ENCODE results near the gene SFXN5.
A peak's percentile ranks its signal among the peaks of the same experiment; 100 is the strongest.

Gene SFXN5

DNA sequence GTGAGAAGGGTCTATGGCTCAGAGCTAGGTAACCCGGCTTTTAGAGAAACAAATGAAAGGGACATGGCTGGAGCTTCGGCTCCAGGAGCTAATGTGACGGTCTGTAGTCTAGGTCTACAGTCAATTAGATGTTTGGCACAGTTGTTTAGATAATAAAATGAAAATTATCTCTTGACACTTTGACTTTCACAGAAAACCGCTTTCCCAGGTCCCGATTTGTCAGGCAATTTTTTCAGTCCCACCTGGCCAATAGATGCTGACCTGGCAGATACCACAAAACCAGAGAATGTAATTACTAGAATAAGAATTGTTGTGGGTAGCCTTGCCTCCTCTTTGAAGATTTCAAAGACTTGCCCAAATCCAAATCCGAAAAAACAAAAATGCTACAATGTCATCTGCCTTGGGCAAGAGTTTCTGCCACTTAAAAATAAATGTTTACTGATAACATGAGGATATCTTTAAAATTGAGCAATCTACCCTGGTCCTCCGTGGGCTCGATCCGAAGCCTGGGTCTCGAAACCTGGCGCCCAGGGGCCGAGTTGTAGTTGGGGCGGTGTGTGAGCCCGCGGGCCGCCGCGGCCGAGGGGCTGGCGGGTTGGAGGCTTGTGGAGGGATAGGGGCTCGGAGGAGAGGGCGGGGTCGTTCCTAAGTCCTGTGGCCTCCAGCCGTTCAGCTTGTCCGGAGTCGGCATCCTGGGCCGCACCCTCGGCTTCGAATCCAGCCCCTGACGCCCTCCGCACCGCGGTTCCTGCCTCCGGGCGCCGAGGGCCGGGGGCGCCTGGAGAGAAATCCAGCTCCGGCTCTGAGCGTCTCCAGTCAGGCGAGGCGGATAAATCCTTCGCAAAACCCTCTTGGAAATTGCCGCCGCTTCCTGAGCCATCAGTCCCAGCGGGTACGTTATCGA is 151.8 kb downstream of the SFXN5 start:
- H3K4me2 ChIP-seq (ENCODE audit: low read length): peak overlapping the region; percentile 81
- H3K4me3 ChIP-seq (ENCODE audit: low read length): peak overlapping the region; percentile 8
- H3K27me3 ChIP-seq (ENCODE audit: insufficient read depth, low read length, poor library complexity): peaks cover 69% of the 10 kb centered on the region
- H3K4me1 ChIP-seq (ENCODE audit: control insufficient read depth, low read depth, low read length): peaks cover 9% of the 10 kb centered on the region
- H3K79me1 ChIP-seq (ENCODE audit: low read length): no peaks in the 10 kb centered on the region
- peak overlapping the region; percentile 29 for H3K56ac ChIP-seq (ENCODE audit: low read length)
- H2BK120ac ChIP-seq (ENCODE audit: low read depth, low read length): no peak overlapping the region
- peak; percentile 69 for DNase-seq
- no peaks in the 10 kb centered on the region for H3K36me3 ChIP-seq (ENCODE audit: control insufficient read depth, insufficient read depth, low read length)
- H3K4ac ChIP-seq (ENCODE audit: low read depth, low read length): no peak overlapping the region
- no peaks in the 10 kb centered on the region for H3K79me2 ChIP-seq (ENCODE audit: control insufficient read depth, insufficient read depth, low read length)
- no peak overlapping the region for H2BK15ac ChIP-seq (replicated peaks; ENCODE audit: low read depth)
- H2AK5ac ChIP-seq (ENCODE audit: low read length): no peak overlapping the region
- no CpG with 5 or more reads among the region's 48 CpGs for WGBS (ENCODE audit: extremely low coverage, insufficient coverage, low lambda C conversion rate)
- H3K27ac ChIP-seq (ENCODE audit: low read depth, low read length): no peak overlapping the region
- no peak overlapping the region for H3K18ac ChIP-seq (ENCODE audit: low read length)
- no peak overlapping the region for H4K5ac ChIP-seq (ENCODE audit: low read length)
- H3K9ac ChIP-seq (ENCODE audit: low read length): peak overlapping the region; percentile 50
- H4K8ac ChIP-seq (ENCODE audit: low read depth, low read length): no peak overlapping the region
- no peak overlapping the region for H2BK5ac ChIP-seq (ENCODE audit: low read length)
- no peak overlapping the region for H3K23ac ChIP-seq (ENCODE audit: low read length)

DNA sequence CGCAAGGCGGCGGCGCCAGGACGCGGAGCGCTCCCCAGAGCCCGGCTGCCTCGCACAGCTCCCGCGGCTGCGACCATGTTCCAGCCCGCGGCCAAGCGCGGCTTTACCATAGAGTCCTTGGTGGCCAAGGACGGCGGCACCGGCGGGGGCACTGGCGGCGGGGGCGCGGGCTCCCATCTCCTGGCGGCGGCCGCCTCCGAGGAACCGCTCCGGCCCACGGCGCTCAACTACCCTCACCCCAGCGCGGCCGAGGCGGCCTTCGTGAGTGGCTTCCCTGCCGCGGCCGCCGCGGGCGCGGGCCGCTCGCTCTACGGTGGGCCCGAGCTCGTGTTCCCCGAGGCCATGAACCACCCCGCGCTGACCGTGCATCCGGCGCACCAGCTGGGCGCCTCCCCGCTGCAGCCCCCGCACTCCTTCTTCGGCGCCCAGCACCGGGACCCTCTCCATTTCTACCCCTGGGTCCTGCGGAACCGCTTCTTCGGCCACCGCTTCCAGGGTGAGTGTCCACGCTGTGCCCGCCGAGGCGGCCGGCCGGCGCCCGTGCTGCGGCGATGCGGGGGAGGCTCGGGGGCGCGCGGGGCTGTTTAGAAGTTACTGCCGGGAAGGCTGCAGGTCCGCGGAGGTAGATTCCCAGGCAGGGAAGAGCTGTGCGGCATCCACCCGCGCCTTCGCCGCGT is 153.5 kb downstream of the SFXN5 start:
- Histone ChIP-seq H3K4me1 (ENCODE audit: control insufficient read depth, low read depth, low read length) (peaks cover 12% of the 10 kb centered on the region), H3K4ac (ENCODE audit: low read depth, low read length) (no peak overlapping the region), H3K9ac (ENCODE audit: low read length) (peak overlapping the region; percentile 62), H2AK5ac (ENCODE audit: low read length) (no peak overlapping the region), H3K27ac (ENCODE audit: low read depth, low read length) (no peak overlapping the region), H3K36me3 (ENCODE audit: control insufficient read depth, insufficient read depth, low read length) (no peaks in the 10 kb centered on the region), H3K56ac (ENCODE audit: low read length) (peak overlapping the region; percentile 80), H3K79me1 (ENCODE audit: low read length) (no peaks in the 10 kb centered on the region), H3K4me2 (ENCODE audit: low read length) (peak overlapping the region; percentile 66), H3K79me2 (ENCODE audit: control insufficient read depth, insufficient read depth, low read length) (no peaks in the 10 kb centered on the region), H2BK120ac (ENCODE audit: low read depth, low read length) (no peak overlapping the region), H3K27me3 (ENCODE audit: insufficient read depth, low read length, poor library complexity) (peaks cover 62% of the 10 kb centered on the region), H2BK5ac (ENCODE audit: low read length) (no peak overlapping the region), H4K5ac (ENCODE audit: low read length) (no peak overlapping the region), H3K18ac (ENCODE audit: low read length) (no peak overlapping the region), H3K23ac (ENCODE audit: low read length) (no peak overlapping the region), H3K4me3 (ENCODE audit: low read length) (no peak overlapping the region), H4K8ac (ENCODE audit: low read depth, low read length) (no peak overlapping the region), H2BK15ac (replicated peaks; ENCODE audit: low read depth) (no peak overlapping the region)
- peak; percentile 41 for DNase-seq
- WGBS (ENCODE audit: extremely low coverage, insufficient coverage, low lambda C conversion rate): no CpG with 5 or more reads among the region's 89 CpGs

DNA sequence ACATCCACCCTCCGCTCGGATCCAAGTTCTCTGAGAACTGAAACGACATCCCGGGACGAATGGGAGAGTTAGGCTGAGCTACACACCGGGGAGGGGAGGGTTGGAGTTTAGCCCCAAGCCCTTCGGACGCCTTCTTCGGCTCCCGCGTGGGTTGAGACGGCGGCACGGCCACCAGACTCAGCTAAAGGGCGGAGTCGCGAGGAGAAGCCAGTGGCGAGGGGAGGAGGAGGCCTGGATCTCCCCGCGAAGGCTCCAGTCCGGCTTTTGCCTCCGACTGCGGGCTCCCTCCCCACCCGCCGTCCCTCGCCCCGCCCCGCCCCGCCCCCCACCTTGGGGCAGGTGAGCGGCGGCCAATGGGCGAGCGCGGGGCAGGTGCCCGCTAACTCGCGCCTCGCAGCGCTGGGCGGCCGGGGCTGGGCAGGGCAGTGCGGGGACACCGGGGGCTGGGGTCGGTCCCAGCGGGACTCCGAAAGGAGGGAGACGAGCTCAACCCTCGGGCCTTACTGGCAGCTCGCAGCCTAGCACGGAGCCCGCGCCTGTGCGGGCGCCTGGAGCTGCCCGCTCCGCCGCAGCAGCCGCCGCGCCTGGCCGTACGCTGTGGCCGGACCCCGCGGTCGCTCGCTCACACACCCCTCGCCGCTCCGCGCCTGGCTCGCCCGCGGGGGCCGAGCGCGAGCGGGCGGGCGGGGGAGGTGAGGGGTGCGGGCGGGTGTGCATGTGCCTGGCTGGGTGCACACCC is 154.2 kb downstream of the SFXN5 start, which contains the start of gene EMX1:
EMX1 (plus strand) TSS at position 382 of the 739 bp plus-strand sequence; CDS start at position 716, 334 bp downstream.
- Histone ChIP-seq H3K79me2 (ENCODE audit: control insufficient read depth, insufficient read depth, low read length) (no peaks in the 10 kb centered on the region), H2AK5ac (ENCODE audit: low read length) (no peak within 1 kb of the TSS), H3K56ac (ENCODE audit: low read length) (peak within 1 kb of the TSS; percentile 92), H3K9ac (ENCODE audit: low read length) (peak within 1 kb of the TSS; percentile 62), H2BK5ac (ENCODE audit: low read length) (no peak within 1 kb of the TSS), H3K27me3 (ENCODE audit: insufficient read depth, low read length, poor library complexity) (peaks cover 56% of the 10 kb centered on the region), H3K4me1 (ENCODE audit: control insufficient read depth, low read depth, low read length) (peaks cover 12% of the 10 kb centered on the region), H3K27ac (ENCODE audit: low read depth, low read length) (no peak within 1 kb of the TSS), H3K4me3 (ENCODE audit: low read length) (peak within 1 kb of the TSS; percentile 1), H2BK15ac (replicated peaks; ENCODE audit: low read depth) (no peak within 1 kb of the TSS), H2BK120ac (ENCODE audit: low read depth, low read length) (no peak within 1 kb of the TSS), H3K18ac (ENCODE audit: low read length) (peak within 1 kb of the TSS; percentile 5), H3K4me2 (ENCODE audit: low read length) (peak within 1 kb of the TSS; percentile 66), H4K8ac (ENCODE audit: low read depth, low read length) (no peak within 1 kb of the TSS), H3K79me1 (ENCODE audit: low read length) (no peaks in the 10 kb centered on the region), H3K36me3 (ENCODE audit: control insufficient read depth, insufficient read depth, low read length) (no peaks in the 10 kb centered on the region), H3K23ac (ENCODE audit: low read length) (peak within 1 kb of the TSS; percentile 74), H3K4ac (ENCODE audit: low read depth, low read length) (no peak within 1 kb of the TSS), H4K5ac (ENCODE audit: low read length) (no peak within 1 kb of the TSS)
- peak; percentile 93 for DNase-seq
- no CpG with 5 or more reads among the region's 82 CpGs for WGBS (ENCODE audit: extremely low coverage, insufficient coverage, low lambda C conversion rate)

DNA sequence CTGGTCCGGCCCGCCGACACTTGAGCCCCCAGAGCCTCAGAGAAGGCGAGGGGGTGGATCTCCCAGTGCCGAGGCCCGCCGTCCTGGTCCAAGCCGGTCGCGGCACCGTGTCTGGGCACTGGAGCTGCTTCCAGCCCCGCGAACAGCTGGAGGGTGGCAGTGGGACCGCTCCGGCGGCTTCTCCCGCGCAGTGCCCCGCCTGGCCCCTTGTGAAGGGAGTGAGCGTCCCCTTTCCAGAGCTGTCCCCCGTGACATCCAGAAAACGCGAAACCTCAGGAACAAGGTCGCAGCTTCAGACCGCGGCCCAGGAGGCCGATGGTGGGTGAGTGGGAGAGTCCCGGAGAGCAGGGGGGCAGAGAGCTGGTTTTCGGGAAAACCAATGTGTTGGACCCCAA is 154.8 kb downstream of the SFXN5 start:
- no CpG with 5 or more reads among the region's 29 CpGs for WGBS (ENCODE audit: extremely low coverage, insufficient coverage, low lambda C conversion rate)
- no peak overlapping the region for H2BK15ac ChIP-seq (replicated peaks; ENCODE audit: low read depth)
- no peaks in the 10 kb centered on the region for H3K79me1 ChIP-seq (ENCODE audit: low read length)
- H3K56ac ChIP-seq (ENCODE audit: low read length): peak overlapping the region; percentile 92
- peaks cover 53% of the 10 kb centered on the region for H3K27me3 ChIP-seq (ENCODE audit: insufficient read depth, low read length, poor library complexity)
- peak overlapping the region; percentile 36 for H3K9ac ChIP-seq (ENCODE audit: low read length)
- no peak overlapping the region for H4K5ac ChIP-seq (ENCODE audit: low read length)
- DNase-seq: no peak
- peak overlapping the region; percentile 74 for H3K23ac ChIP-seq (ENCODE audit: low read length)
- no peak overlapping the region for H3K27ac ChIP-seq (ENCODE audit: low read depth, low read length)
- no peaks in the 10 kb centered on the region for H3K36me3 ChIP-seq (ENCODE audit: control insufficient read depth, insufficient read depth, low read length)
- H4K8ac ChIP-seq (ENCODE audit: low read depth, low read length): no peak overlapping the region
- no peak overlapping the region for H2BK5ac ChIP-seq (ENCODE audit: low read length)
- H3K4me3 ChIP-seq (ENCODE audit: low read length): peak overlapping the region; percentile 1
- H3K4ac ChIP-seq (ENCODE audit: low read depth, low read length): no peak overlapping the region
- peak overlapping the region; percentile 43 for H3K4me2 ChIP-seq (ENCODE audit: low read length)
- peak overlapping the region; percentile 5 for H3K18ac ChIP-seq (ENCODE audit: low read length)
- no peak overlapping the region for H2BK120ac ChIP-seq (ENCODE audit: low read depth, low read length)
- no peak overlapping the region for H2AK5ac ChIP-seq (ENCODE audit: low read length)
- no peaks in the 10 kb centered on the region for H3K79me2 ChIP-seq (ENCODE audit: control insufficient read depth, insufficient read depth, low read length)
- peaks cover 12% of the 10 kb centered on the region for H3K4me1 ChIP-seq (ENCODE audit: control insufficient read depth, low read depth, low read length)

DNA sequence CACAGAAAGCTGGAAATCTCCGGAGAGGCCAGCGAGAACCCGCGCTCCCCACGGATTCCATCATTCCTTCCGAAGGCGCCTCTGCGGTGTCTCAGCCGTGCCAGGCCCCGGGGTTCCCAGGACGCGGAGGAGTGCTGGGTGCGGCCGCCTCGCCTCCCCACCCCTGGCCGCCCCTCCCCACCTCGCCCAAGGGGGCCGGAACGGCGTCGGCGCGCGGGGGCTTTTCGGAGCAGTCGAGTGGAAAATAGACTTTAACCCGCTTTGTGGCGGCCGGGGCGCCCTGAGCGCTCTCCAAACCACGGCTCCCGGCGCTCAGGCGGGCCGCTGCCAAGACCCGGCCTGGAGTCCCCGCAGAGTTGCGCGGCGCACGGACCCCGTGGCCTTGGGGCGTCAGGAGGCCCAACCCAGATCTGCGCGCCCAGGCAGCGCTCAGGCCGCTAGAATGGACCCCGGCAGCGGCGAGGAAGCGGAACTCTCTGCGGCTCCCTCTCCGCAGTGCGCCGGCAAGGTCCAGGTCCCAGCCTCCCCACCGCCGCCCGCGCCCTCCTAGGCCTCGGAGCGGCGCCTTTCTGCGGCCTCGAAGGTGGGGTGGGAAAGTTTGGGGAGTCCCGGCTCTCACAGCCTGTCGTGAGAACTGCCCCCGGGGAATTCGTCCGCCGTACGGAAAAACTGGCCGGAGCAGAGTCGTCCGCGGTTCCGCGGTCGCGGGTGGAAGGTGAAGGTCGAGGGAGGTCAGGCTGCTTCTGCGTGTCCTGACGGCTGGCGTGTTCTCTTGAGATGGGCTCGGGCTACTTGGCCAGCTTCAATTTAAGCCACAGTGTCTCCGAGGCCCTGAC is 155.4 kb downstream of the SFXN5 start:
- Histone ChIP-seq H3K9ac (ENCODE audit: low read length) (peak overlapping the region; percentile 55), H3K27me3 (ENCODE audit: insufficient read depth, low read length, poor library complexity) (peaks cover 48% of the 10 kb centered on the region), H3K79me1 (ENCODE audit: low read length) (no peaks in the 10 kb centered on the region), H3K4ac (ENCODE audit: low read depth, low read length) (no peak overlapping the region), H2BK5ac (ENCODE audit: low read length) (no peak overlapping the region), H3K23ac (ENCODE audit: low read length) (peak overlapping the region; percentile 74), H3K36me3 (ENCODE audit: control insufficient read depth, insufficient read depth, low read length) (no peaks in the 10 kb centered on the region), H3K4me3 (ENCODE audit: low read length) (peak overlapping the region; percentile 5), H3K4me1 (ENCODE audit: control insufficient read depth, low read depth, low read length) (peaks cover 12% of the 10 kb centered on the region), H4K5ac (ENCODE audit: low read length) (no peak overlapping the region), H3K79me2 (ENCODE audit: control insufficient read depth, insufficient read depth, low read length) (no peaks in the 10 kb centered on the region), H2BK15ac (replicated peaks; ENCODE audit: low read depth) (no peak overlapping the region), H4K8ac (ENCODE audit: low read depth, low read length) (no peak overlapping the region), H3K18ac (ENCODE audit: low read length) (peak overlapping the region; percentile 84), H3K56ac (ENCODE audit: low read length) (peak overlapping the region; percentile 92), H2BK120ac (ENCODE audit: low read depth, low read length) (no peak overlapping the region), H3K4me2 (ENCODE audit: low read length) (peak overlapping the region; percentile 43), H3K27ac (ENCODE audit: low read depth, low read length) (peak overlapping the region; percentile 33), H2AK5ac (ENCODE audit: low read length) (no peak overlapping the region)
- peak; percentile 82 for DNase-seq
- WGBS (ENCODE audit: extremely low coverage, insufficient coverage, low lambda C conversion rate): no CpG with 5 or more reads among the region's 86 CpGs

Measured in mesendoderm (in vitro differentiated cells).